Measurements from ENCODE around the gene MRPL24. TPM values are rescaled to one million over a fixed set of nuclear protein-coding genes. Genes with fewer than 3 reads are reported as not detected.

The MRPL24 gene
- total and polyA plus RNA-seq, 10 of the 15 experiments (the other 5 are each of a cell fraction or from before 2014, with no cell fraction given), result 87.4 to 269 (median 134) TPM

GRCh38 chr1:156697481-156697880 is 43.4 kb downstream of the MRPL24 start:
- Histone ChIP-seq H3K36me3 (ENCODE audit: control insufficient read depth in 2 of 2, insufficient read depth in 2 of 2, low read length in 1 of 2) (no peaks in the 10 kb centered on the region), H3K27ac (ENCODE audit: control insufficient read depth, insufficient read depth) (no peak overlapping the region), H2AFZ (ENCODE audit: control insufficient read depth, low read depth, low read length) (no peak overlapping the region), H3K9ac (ENCODE audit: control insufficient read depth, insufficient read depth, low read length) (no peak overlapping the region), H4K20me1 (ENCODE audit: control insufficient read depth, insufficient read depth) (no peaks in the 10 kb centered on the region), H3K27me3 (replicated peaks in 1 of 2; ENCODE audit: control insufficient read depth in 2 of 2, insufficient read depth in 2 of 2, low read length in 1 of 2) (peaks cover 3 to 11% of the 10 kb centered on the region in 2 experiments; a peak in 3 of 4 replicates), H3K79me2 (ENCODE audit: control insufficient read depth, insufficient read depth, low read length) (no peaks in the 10 kb centered on the region), H3K4me3 (no peak overlapping the region), H3K4me1 (ENCODE audit: control insufficient read depth, insufficient read depth, low read length) (no peaks in the 10 kb centered on the region), H3K9me3 (replicated peaks; ENCODE audit: control insufficient read depth, insufficient read depth, low read length) (no peaks in the 10 kb centered on the region), H3K4me2 (ENCODE audit: control insufficient read depth, insufficient read depth) (no peak overlapping the region)
- CTCF ChIA-PET, result interaction anchor here (0.9 to 2.4 kb wide), 4 partner anchors 8 to 28 kb away, joined by 3 to 10 read pairs (median 5); no protein-coding TSS in a partner anchor
- ATAC-seq (no peak), DNase-seq (ENCODE audit: low read depth, low spot score) (no peak), FAIRE-seq (no peak)
- BruUV-seq (replicated peaks), result no TSS peak
- SMC1A ChIA-PET (ENCODE audit: uncharacterized antibody, unreplicated experiment), result no interaction called here
- intact Hi-C loops (cut with micrococcal nuclease; ENCODE audit: unreplicated experiment), result no loop called here
- POLR2A ChIA-PET, result no interaction called here
- RAD21 ChIA-PET (ENCODE audit: unreplicated experiment), result interaction anchor here (1.3 kb wide), 1 partner anchor 9 kb away, joined by 4 read pairs; no protein-coding TSS in a partner anchor
- WGBS (ENCODE audit: insufficient coverage, insufficient replicate concordance, low lambda C conversion rate, missing lambda C conversion rate), result 55% methylated on average over 8 of the region's 8 CpGs
- in situ Hi-C loops (cut with MboI), result no loop called here
- no peak for TF ChIP-seq TCF12 (IDR thresholded peaks at IDR 0.05; ENCODE audit: low read depth, low read length)
- no peak for TF ChIP-seq USF2 (IDR thresholded peaks at IDR 0.05; ENCODE audit: borderline replicate concordance, low read depth, low read length)
- TF ChIP-seq CREB1 (IDR thresholded peaks at IDR 0.05; ENCODE audit: low read depth), result no peak

GRCh38 chr1:156696755-156697154 is 44.1 kb downstream of the MRPL24 start:
- H3K4me1 ChIP-seq (ENCODE audit: control insufficient read depth, insufficient read depth, low read length), result no peaks in the 10 kb centered on the region
- H3K9me3 ChIP-seq (replicated peaks; ENCODE audit: control insufficient read depth, insufficient read depth, low read length), result no peaks in the 10 kb centered on the region
- SMC1A ChIA-PET (ENCODE audit: uncharacterized antibody, unreplicated experiment), result interaction anchor here (1.1 kb wide), 1 partner anchor 17 kb away, joined by 3 read pairs; no protein-coding TSS in a partner anchor
- TF ChIP-seq MYB (IDR thresholded peaks at IDR 0.05; ENCODE audit: borderline replicate concordance, low read depth, low read length) (no peak), NFYA (IDR thresholded peaks at IDR 0.05; ENCODE audit: borderline replicate concordance, low read depth, low read length) (no peak), WRNIP1 (IDR thresholded peaks at IDR 0.05; ENCODE audit: borderline replicate concordance, low read depth, low read length) (no peak), SMAD5 (IDR thresholded peaks at IDR 0.05; ENCODE audit: low read depth) (no peak)
- H3K9ac ChIP-seq (ENCODE audit: control insufficient read depth, insufficient read depth, low read length), result no peak overlapping the region
- H3K27me3 ChIP-seq (replicated peaks in 1 of 2; ENCODE audit: control insufficient read depth in 2 of 2, insufficient read depth in 2 of 2, low read length in 1 of 2), result peaks cover 6 to 16% of the 10 kb centered on the region in 2 experiments
- in situ Hi-C loops (cut with MboI), result no loop called here
- FAIRE-seq (no peak), ATAC-seq (no peak), DNase-seq (ENCODE audit: low read depth, low spot score) (no peak)
- H3K36me3 ChIP-seq (ENCODE audit: control insufficient read depth in 2 of 2, insufficient read depth in 2 of 2, low read length in 1 of 2), result no peaks in the 10 kb centered on the region
- H3K4me3 ChIP-seq, result no peak overlapping the region
- CTCF ChIA-PET, result interaction anchor here (0.9 to 1.2 kb wide), 2 partner anchors 11 to 25 kb away, joined by 3 read pairs; no protein-coding TSS in a partner anchor
- WGBS (ENCODE audit: insufficient coverage, insufficient replicate concordance, low lambda C conversion rate, missing lambda C conversion rate), result 52% methylated on average over 8 of the region's 8 CpGs
- H3K79me2 ChIP-seq (ENCODE audit: control insufficient read depth, insufficient read depth, low read length), result no peaks in the 10 kb centered on the region
- intact Hi-C loops (cut with micrococcal nuclease; ENCODE audit: unreplicated experiment), result no loop called here
- RAD21 ChIA-PET (ENCODE audit: unreplicated experiment), result interaction anchor here (1.3 kb wide), 1 partner anchor 10 kb away, joined by 4 read pairs; no protein-coding TSS in a partner anchor
- H4K20me1 ChIP-seq (ENCODE audit: control insufficient read depth, insufficient read depth), result no peaks in the 10 kb centered on the region
- no peak overlapping the region for H3K4me2 ChIP-seq (ENCODE audit: control insufficient read depth, insufficient read depth)
- BruUV-seq (replicated peaks), result no TSS peak
- H2AFZ ChIP-seq (ENCODE audit: control insufficient read depth, low read depth, low read length), result no peak overlapping the region
- no peak overlapping the region for H3K27ac ChIP-seq (ENCODE audit: control insufficient read depth, insufficient read depth)
- POLR2A ChIA-PET, result no interaction called here
